OCI-LY1 (cell line): ENCODE results near the gene MAGEA6.

ENCODE experiments used
- EZH2 ChIP-seq: fragments of 200-600 bp; sonication (generic), shearing (Covaris generic); IDR thresholded peaks from 2 replicates; pipeline ENCODE4 v1.8.0; 2017; ENCODE audit warnings: borderline replicate concordance, mixed run types, mild to moderate bottlenecking, antibody characterized with exemption, low read length, moderate library complexity, mixed read lengths
- TF ChIP-seq, protein P1 (sequence below): fragments of 200-600 bp; sonication (generic), shearing (Covaris generic); IDR thresholded peaks from 2 replicates; pipeline ENCODE4 v1.5.1; 2017; ENCODE audit warnings: mild to moderate bottlenecking, antibody characterized with exemption, low read length, moderate library complexity, mixed read lengths

DNA sequence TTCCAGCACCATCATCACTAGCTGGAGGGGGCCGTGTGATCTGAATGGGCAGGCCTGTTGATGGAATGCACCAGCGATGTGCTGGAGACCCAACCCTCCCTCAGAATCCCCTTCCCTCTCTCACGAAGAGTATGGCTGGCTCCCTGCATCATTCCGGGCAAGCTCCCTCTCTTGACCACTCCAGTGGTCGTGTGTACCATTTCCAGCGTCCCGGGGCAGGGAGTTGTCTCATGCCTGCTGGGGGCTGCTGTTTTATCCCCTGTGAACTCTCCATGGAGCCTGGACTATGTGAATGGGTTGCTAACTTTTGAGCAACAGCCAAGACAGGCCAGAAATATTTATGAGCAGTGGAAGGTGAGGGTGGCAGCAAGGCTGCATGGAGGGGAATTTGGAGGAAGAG, 44.1 kb downstream of the MAGEA6 start:
- TF ChIP-seq, protein P1, sequence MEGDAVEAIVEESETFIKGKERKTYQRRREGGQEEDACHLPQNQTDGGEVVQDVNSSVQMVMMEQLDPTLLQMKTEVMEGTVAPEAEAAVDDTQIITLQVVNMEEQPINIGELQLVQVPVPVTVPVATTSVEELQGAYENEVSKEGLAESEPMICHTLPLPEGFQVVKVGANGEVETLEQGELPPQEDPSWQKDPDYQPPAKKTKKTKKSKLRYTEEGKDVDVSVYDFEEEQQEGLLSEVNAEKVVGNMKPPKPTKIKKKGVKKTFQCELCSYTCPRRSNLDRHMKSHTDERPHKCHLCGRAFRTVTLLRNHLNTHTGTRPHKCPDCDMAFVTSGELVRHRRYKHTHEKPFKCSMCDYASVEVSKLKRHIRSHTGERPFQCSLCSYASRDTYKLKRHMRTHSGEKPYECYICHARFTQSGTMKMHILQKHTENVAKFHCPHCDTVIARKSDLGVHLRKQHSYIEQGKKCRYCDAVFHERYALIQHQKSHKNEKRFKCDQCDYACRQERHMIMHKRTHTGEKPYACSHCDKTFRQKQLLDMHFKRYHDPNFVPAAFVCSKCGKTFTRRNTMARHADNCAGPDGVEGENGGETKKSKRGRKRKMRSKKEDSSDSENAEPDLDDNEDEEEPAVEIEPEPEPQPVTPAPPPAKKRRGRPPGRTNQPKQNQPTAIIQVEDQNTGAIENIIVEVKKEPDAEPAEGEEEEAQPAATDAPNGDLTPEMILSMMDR, result no peak
- TF ChIP-seq EZH2, result no peak
